Adipocyte (in vitro differentiated cells): ENCODE results near the gene ATP8A2.

Source experiments
- DNase-seq: peaks from one replicate; pipeline ENCODE4 v3.0.0-alpha.2; 2015; ENCODE audit warnings: low read depth
- H3K27me3 ChIP-seq: replicated peaks from 2 replicates; pipeline ENCODE4 v1.7.0; 2013; ENCODE audit warnings: mild to moderate bottlenecking, low read length, moderate library complexity; ENCODE audit not compliant: control insufficient read depth, insufficient read depth
- H3K36me3 ChIP-seq: 2 replicates; pipeline ENCODE4 v1.7.0; 2013; ENCODE audit warnings: low read length, mild to moderate bottlenecking, moderate library complexity; ENCODE audit not compliant: control insufficient read depth, insufficient read depth, severe bottlenecking
- H3K4me1 ChIP-seq: 2 replicates; pipeline ENCODE4 v1.7.0; 2013; ENCODE audit warnings: mild to moderate bottlenecking, low read length, moderate library complexity; ENCODE audit not compliant: control insufficient read depth, insufficient read depth
- H3K4me3 ChIP-seq: 2 replicates; pipeline ENCODE4 v1.7.0; 2013; ENCODE audit warnings: mild to moderate bottlenecking, low read length, moderate library complexity
- H3K9ac ChIP-seq: 2 replicates; pipeline ENCODE4 v1.7.0; 2013; ENCODE audit warnings: mild to moderate bottlenecking, low read length, moderate library complexity
- H3K9me3 ChIP-seq: 2 replicates; pipeline ENCODE4 v1.7.0; 2013; ENCODE audit warnings: mild to moderate bottlenecking, low read length, moderate library complexity; ENCODE audit not compliant: control insufficient read depth

The ATP8A2 gene

DNA sequence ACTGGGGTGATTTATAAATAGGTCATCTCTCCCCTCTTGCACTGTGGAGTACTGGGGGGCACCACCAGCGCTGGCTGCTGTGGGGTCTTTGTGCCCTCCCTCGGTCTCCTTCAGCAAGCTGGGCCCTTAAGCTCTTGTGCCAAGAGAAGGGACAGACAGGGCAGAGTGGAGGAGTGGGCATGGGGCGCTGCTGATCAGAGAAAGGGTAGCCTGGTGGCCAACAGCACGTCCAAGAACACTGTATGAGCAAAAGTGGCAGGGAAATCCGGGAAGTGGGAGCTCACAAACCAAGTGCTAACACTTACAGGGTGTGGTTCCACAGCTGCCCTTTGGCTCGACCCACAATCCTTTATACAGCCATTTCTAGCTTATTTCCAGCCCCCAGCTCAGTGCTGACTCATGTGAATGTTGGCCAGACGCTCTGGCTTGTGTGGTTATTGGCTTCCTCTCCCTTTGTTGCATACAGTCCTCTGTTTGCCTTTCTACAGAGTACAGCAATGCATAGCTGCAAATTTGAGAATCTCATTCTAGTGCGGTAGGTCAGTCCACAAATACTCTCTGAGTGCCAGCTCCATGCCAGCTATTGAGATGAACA, 381.3 kb downstream of the ATP8A2 start:
- no peaks in the 10 kb centered on the region for H3K36me3 ChIP-seq
- peak overlapping the region; percentile 34 for H3K9ac ChIP-seq
- H3K27me3 ChIP-seq = peaks cover 2% of the 10 kb centered on the region
- H3K4me3 ChIP-seq = peak overlapping the region; percentile 26
- peaks cover 36% of the 10 kb centered on the region for H3K4me1 ChIP-seq
- DNase-seq = peak; percentile 88
- H3K9me3 ChIP-seq = no peaks in the 10 kb centered on the region

DNA sequence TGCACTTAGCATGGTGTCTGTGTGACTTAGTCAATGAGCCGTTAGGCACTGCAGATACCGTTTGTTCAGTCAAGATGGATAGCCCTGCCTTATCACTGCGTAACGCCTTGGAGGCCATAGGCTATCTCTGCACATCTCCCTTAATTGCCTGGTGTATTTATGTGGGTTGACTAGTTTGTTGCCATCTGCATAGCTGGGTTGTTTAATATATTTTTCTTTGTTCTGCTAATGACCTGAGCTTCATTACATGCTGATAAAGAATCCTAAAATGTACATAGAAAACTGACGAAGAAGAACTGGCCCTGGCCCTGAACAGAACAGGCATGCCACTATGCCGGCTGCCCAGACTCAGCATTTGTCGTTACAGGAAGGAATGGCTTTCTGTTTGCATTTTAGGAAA, 382.2 kb downstream of the ATP8A2 start:
- Histone ChIP-seq H3K9ac (peak overlapping the region; percentile 24), H3K4me1 (peaks cover 36% of the 10 kb centered on the region), H3K4me3 (no peak overlapping the region), H3K27me3 (peaks cover 11% of the 10 kb centered on the region), H3K9me3 (no peaks in the 10 kb centered on the region), H3K36me3 (no peaks in the 10 kb centered on the region)
- no peak for DNase-seq

DNA sequence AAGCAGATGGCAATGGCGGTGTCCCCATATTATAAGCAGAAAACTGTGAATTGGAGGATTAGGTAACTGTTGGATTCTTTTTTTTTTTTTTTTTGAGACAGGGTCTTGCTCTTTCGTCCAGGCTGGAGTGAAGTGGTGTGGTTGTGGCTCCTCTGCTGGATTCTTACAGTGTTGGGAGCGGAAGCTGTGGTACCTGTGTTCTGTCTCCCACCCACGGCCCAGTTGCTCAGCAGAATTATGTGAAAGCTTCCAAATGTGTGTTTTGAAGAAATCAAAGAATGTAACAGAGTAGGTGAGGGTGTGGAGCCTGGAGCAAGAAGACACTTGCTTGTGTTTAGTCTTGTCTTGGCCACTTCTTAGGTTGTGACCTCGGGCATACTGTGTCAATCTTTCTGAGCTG, 384.5 kb downstream of the ATP8A2 start:
- no peak for DNase-seq
- Histone ChIP-seq H3K9me3 (no peaks in the 10 kb centered on the region), H3K4me3 (no peak overlapping the region), H3K36me3 (no peaks in the 10 kb centered on the region), H3K27me3 (peaks cover 22% of the 10 kb centered on the region), H3K4me1 (peaks cover 36% of the 10 kb centered on the region), H3K9ac (no peak overlapping the region)

DNA sequence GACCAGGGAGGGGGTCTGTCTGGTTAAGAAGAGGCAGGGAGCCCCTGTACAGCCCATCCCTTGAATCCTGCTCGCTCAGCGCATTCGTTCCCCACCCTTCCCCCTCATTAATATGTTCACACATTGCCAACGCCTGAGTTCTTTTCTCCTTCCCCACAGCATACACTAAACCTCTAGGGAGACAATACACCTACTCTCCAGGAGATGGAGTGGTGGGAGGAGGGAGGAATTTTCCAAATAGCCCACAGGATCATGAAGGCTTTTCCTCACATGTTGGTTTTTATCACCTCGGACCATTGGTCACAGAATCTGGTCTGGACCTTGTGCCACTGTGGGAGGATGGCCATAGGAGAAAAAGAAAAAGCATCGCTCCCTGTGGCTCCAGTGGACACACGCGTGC, 385.1 kb downstream of the ATP8A2 start:
- Histone ChIP-seq H3K36me3 (no peaks in the 10 kb centered on the region), H3K4me1 (peaks cover 36% of the 10 kb centered on the region), H3K27me3 (peaks cover 22% of the 10 kb centered on the region), H3K9ac (no peak overlapping the region), H3K9me3 (no peaks in the 10 kb centered on the region), H3K4me3 (no peak overlapping the region)
- DNase-seq = no peak

DNA sequence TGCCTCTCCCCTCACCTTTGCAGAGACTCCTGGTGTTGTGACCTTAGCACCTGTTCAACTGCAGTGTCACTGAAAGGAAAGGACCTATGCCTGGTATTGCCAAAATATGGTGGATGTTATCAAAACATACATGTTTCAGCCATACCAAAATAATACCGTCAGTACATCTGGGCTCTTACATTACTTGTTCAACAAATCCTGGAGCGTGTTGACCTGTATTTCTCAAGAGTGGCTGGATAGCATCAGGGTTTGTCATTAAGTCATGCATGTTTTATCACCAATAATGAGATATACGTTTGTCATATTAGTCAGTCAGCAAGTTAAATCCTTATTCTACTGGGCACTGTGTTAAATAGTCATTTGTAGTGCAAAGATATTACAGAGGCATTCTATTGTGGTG, 389.3 kb downstream of the ATP8A2 start:
- no peaks in the 10 kb centered on the region for H3K36me3 ChIP-seq
- no peak overlapping the region for H3K9ac ChIP-seq
- H3K4me1 ChIP-seq = peaks cover 9% of the 10 kb centered on the region
- DNase-seq = no peak
- H3K9me3 ChIP-seq = no peaks in the 10 kb centered on the region
- H3K27me3 ChIP-seq = peaks cover 22% of the 10 kb centered on the region
- no peak overlapping the region for H3K4me3 ChIP-seq

DNA sequence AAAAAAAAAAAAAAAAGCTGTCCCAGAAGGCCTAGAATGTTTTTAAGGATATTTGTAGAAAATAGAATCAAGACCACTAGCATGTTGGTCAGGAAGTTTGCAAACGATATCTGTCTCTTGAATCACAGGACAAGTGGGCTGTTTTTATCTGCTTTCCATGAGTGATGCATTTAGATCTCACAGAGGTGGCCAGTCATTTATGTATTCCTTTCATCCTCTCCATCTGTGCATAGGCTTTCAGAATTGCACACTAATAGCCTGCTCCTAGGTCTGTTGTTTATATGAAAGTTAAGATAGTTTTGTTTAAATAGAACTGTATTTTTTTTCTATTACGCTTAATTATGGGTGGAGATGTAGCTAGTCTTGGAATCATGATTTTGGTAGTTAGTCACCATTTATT, 390.5 kb downstream of the ATP8A2 start:
- H3K36me3 ChIP-seq = no peaks in the 10 kb centered on the region
- H3K9ac ChIP-seq = no peak overlapping the region
- H3K4me3 ChIP-seq = no peak overlapping the region
- no peaks in the 10 kb centered on the region for H3K9me3 ChIP-seq
- no peak for DNase-seq
- H3K27me3 ChIP-seq = peaks cover 19% of the 10 kb centered on the region
- H3K4me1 ChIP-seq = peaks cover 3% of the 10 kb centered on the region

DNA sequence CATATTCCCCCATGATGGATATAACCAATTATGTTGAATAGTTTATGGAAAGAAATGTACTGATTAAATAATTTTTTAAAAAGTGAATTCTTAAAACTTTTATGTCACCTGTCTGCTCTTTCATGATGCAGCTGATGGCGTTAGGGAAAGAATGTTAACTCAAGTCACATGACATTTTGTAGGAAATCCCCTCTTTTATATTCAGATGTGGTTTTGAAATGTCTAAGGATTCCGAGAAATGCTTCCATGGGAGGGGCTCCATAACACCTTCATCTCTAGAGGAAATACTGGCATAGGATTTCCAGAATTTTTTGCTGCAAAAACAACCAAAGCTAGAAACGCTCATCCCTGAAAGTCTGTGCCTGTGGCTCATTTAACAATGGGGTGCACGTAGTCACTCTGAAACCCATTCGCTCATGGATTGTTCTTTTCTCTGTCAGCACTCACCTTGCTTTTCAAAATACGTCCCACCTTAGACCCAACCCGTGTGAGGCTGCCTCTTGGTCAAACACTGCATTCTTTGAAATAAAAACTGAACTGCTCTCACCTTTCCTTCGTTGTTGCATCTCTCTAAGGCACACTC, 391.1 kb downstream of the ATP8A2 start:
- H3K4me3 ChIP-seq = no peak overlapping the region
- no peaks in the 10 kb centered on the region for H3K9me3 ChIP-seq
- no peaks in the 10 kb centered on the region for H3K4me1 ChIP-seq
- H3K36me3 ChIP-seq = no peaks in the 10 kb centered on the region
- H3K9ac ChIP-seq = no peak overlapping the region
- no peak for DNase-seq
- peaks cover 19% of the 10 kb centered on the region for H3K27me3 ChIP-seq

DNA sequence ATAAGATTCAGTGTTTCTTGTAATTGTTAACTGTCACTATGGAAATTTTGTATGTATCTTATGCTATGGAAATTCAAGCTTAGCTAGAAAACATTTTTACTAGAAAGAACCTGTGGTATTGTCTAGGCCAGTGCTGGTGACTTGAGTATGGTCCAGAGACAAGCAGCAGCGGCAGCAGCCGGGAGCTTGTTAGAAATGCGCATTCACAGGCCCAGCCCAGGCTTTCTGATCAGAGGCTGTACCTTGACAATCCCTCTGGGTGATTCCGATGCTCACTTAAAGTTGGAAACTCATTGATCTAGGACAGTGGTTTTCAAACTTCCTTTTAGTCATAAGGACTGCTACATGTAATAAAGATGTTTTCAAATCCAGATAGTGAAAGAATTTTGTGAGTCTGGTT, 392.6 kb downstream of the ATP8A2 start:
- no peak overlapping the region for H3K9ac ChIP-seq
- no peak for DNase-seq
- H3K36me3 ChIP-seq = no peaks in the 10 kb centered on the region
- H3K27me3 ChIP-seq = peaks cover 13% of the 10 kb centered on the region
- H3K9me3 ChIP-seq = no peaks in the 10 kb centered on the region
- no peak overlapping the region for H3K4me3 ChIP-seq
- no peaks in the 10 kb centered on the region for H3K4me1 ChIP-seq

DNA sequence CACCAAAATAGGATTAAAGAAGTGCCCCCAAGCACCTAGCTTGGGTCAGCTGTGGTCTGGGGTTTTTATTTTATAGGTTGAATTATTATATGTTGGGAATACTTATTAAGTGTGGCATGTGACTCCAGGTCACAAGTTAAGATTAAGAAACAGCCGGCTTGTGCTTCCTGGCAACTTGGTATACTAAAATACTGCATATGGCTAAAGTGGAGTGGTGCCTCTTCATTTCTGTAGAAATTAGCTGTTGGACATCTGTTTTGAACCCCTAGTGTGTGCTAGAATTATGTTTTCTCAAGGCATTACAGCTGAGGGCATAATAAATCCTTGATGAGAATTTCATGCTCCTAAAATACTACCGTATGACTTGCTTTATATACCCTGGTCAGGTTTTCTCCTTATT, 393.5 kb downstream of the ATP8A2 start:
- H3K9ac ChIP-seq = no peak overlapping the region
- H3K36me3 ChIP-seq = no peaks in the 10 kb centered on the region
- no peak overlapping the region for H3K4me3 ChIP-seq
- H3K9me3 ChIP-seq = no peaks in the 10 kb centered on the region
- peaks cover 9% of the 10 kb centered on the region for H3K27me3 ChIP-seq
- H3K4me1 ChIP-seq = no peaks in the 10 kb centered on the region
- DNase-seq = no peak

DNA sequence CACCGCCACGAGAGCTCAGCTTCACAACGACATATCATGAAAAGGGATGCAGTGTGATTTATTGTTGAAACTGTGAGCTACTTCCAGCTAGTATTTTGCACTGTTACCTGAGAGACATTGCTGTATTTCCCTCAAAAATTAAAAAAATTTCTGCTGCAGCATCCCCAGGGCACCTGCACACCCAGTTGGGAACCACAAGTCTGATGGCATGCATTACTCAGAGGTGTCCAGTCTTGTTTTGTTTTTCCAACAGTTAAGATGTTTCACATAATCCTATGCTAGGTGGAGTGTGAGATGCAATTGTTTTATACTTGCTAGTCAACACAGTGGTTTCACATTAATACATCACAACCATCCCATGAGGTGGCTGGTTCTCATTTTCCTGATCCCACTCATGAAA, 394.8 kb downstream of the ATP8A2 start:
- H3K9ac ChIP-seq = no peak overlapping the region
- no peaks in the 10 kb centered on the region for H3K4me1 ChIP-seq
- DNase-seq = no peak
- H3K9me3 ChIP-seq = no peaks in the 10 kb centered on the region
- no peak overlapping the region for H3K4me3 ChIP-seq
- no peaks in the 10 kb centered on the region for H3K36me3 ChIP-seq
- H3K27me3 ChIP-seq = peaks cover 20% of the 10 kb centered on the region

DNA sequence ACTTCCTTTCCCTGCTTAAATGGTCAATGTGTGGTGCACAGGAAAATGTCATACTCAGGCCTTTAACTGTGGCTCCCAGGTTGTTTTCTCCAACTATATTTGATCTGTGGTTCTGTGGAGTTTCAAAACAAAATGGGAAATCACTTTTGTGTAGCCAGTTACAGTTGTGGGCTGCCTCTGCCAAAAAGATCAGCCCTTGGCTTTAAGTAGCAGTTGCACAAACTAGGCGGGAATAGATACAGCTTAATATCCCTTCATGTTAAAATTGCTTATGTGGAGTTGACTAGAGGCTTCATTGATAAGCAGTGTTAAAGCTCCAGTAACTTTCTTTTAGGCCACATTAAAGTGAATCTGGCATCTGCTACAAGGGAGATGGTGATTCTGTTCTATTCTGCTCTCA, 395.2 kb downstream of the ATP8A2 start:
- H3K9ac ChIP-seq = no peak overlapping the region

DNA sequence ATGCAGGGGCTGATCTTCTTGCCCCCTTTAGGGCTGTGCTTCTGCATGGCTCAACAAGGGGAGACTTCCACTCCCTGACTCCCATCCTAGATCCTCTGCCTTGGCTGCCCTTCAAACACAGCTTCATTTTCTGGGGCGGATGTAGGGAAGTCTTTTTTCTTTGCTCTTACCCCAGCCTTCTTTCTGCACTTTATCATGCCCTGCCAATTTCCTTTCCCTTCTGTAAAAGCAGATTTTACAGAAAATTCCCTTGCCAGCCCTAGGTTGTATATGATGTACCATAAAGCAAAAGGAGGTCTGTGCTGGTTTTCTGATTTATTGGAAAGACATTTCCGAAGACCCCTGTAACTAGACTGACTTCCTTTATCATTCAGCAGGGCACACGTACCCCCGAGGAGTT, 396.6 kb downstream of the ATP8A2 start:
- Histone ChIP-seq H3K27me3 (peaks cover 33% of the 10 kb centered on the region), H3K9ac (no peak overlapping the region), H3K9me3 (no peaks in the 10 kb centered on the region), H3K4me3 (no peak overlapping the region), H3K4me1 (no peaks in the 10 kb centered on the region), H3K36me3 (no peaks in the 10 kb centered on the region)
- no peak for DNase-seq

More for the DNA sequence above, 395.2 kb downstream of the ATP8A2 start:
- H3K4me3 ChIP-seq = no peak overlapping the region
- no peaks in the 10 kb centered on the region for H3K9me3 ChIP-seq
- peaks cover 24% of the 10 kb centered on the region for H3K27me3 ChIP-seq
- no peak for DNase-seq
- no peaks in the 10 kb centered on the region for H3K36me3 ChIP-seq
- no peaks in the 10 kb centered on the region for H3K4me1 ChIP-seq
